GM10847 (cell line): ENCODE results near the gene PLXNA2.

ENCODE experiments used
- POLR2A ChIP-seq: IDR thresholded peaks from 2 replicates; pipeline ENCODE4 v1.6.1; 2011; ENCODE audit not compliant: insufficient read length; ENCODE audit errors: extremely low read depth

PLXNA2 gene

GRCh38 chr1:208177656-208178055, 66.5 kb downstream of the PLXNA2 start:
- no peak for TF ChIP-seq POLR2A

GRCh38 chr1:208176649-208177048, 67.5 kb downstream of the PLXNA2 start:
- TF ChIP-seq POLR2A, result no peak

GRCh38 chr1:208175508-208175895, 68.7 kb downstream of the PLXNA2 start:
- no peak for TF ChIP-seq POLR2A

- TF ChIP-seq POLR2A, result no peak
Observed at GRCh38 chr1:208174731-208175507, 69.3 kb downstream of the PLXNA2 start.

GRCh38 chr1:208174200-208174599, 70.0 kb downstream of the PLXNA2 start:
- TF ChIP-seq POLR2A, result no peak

GRCh38 chr1:208173749-208174148, 70.4 kb downstream of the PLXNA2 start:
- no peak for TF ChIP-seq POLR2A

- TF ChIP-seq POLR2A, result no peak
Observed at GRCh38 chr1:208172423-208173145, 71.6 kb downstream of the PLXNA2 start.

GRCh38 chr1:208171616-208172422, 72.4 kb downstream of the PLXNA2 start:
- no peak for TF ChIP-seq POLR2A

- no peak for TF ChIP-seq POLR2A
Observed at GRCh38 chr1:208170252-208170651, 73.9 kb downstream of the PLXNA2 start.

GRCh38 chr1:208169081-208169879, 74.9 kb downstream of the PLXNA2 start:
- TF ChIP-seq POLR2A, result no peak

- no peak for TF ChIP-seq POLR2A
Observed at GRCh38 chr1:208167261-208167869, 76.8 kb downstream of the PLXNA2 start.

GRCh38 chr1:208166340-208167138, 77.6 kb downstream of the PLXNA2 start:
- TF ChIP-seq POLR2A, result no peak

GRCh38 chr1:208165659-208166058, 78.5 kb downstream of the PLXNA2 start:
- TF ChIP-seq POLR2A, result no peak

- TF ChIP-seq POLR2A, result no peak
Observed at GRCh38 chr1:208164609-208165008, 79.6 kb downstream of the PLXNA2 start.
